Liver (tissue), 9 donors: Measurements from ENCODE around the gene THAP4. TPM values are rescaled to one million over a fixed set of nuclear protein-coding genes. Genes with fewer than 3 reads are reported as not detected.

Source experiments
- DNase-seq: peaks from one replicate; pipeline ENCODE4 v3.0.0-alpha.2; 2017; ENCODE audit warnings: low spot score
- H3K27ac ChIP-seq, 2 donors: one replicate each; pipeline ENCODE4 v1.7.0; 2013; ENCODE audit warnings: inconsistent platforms in 2 of 2, low read length in 2 of 2, control low read depth in 1 of 2, low read depth in 1 of 2, mild to moderate bottlenecking in 1 of 2
- H3K27me3 ChIP-seq, 4 donors: one replicate each; pipeline versions ENCODE4 v1.6.1 to v1.7.0; 2013; ENCODE audit warnings: low read length in 3 of 4, inconsistent platforms in 1 of 4, mild to moderate bottlenecking in 1 of 4, moderate library complexity in 1 of 4; ENCODE audit not compliant: control insufficient read depth in 4 of 4, insufficient read depth in 4 of 4
- H3K36me3 ChIP-seq, 4 donors: one replicate each; pipeline versions ENCODE4 v1.6.1 to v1.7.0; 2013; ENCODE audit warnings: low read length in 3 of 4, mild to moderate bottlenecking in 3 of 4, low read depth in 1 of 4, moderate library complexity in 1 of 4; ENCODE audit not compliant: control insufficient read depth in 4 of 4, insufficient read depth in 3 of 4
- H3K4me1 ChIP-seq, 4 donors: one replicate each; pipeline versions ENCODE4 v1.6.1 to v1.7.0; 2013; ENCODE audit warnings: low read length in 3 of 4, mild to moderate bottlenecking in 3 of 4, moderate library complexity in 1 of 4; ENCODE audit not compliant: control insufficient read depth in 4 of 4, insufficient read depth in 4 of 4
- H3K4me3 ChIP-seq, 3 donors: one replicate each; pipeline versions ENCODE4 v1.6.1 to v1.7.0; 2013; ENCODE audit warnings: low read length in 3 of 3, control low read depth in 1 of 3, low read depth in 1 of 3, mild to moderate bottlenecking in 1 of 3
- H3K9ac ChIP-seq, 2 donors: one replicate each; pipeline ENCODE4 v1.7.0; 2013; ENCODE audit warnings: low read length in 2 of 2, mild to moderate bottlenecking in 2 of 2, moderate library complexity in 2 of 2, control low read depth in 1 of 2, low read depth in 1 of 2
- H3K9me3 ChIP-seq, 4 donors: one replicate each; pipeline versions ENCODE4 v1.6.1 to v1.7.0; 2013; ENCODE audit warnings: low read length in 3 of 4; ENCODE audit not compliant: control insufficient read depth in 4 of 4
- ATF3 ChIP-seq: IDR thresholded peaks from 2 replicates; pipeline ENCODE4 v1.6.1; 2016; ENCODE audit warnings: antibody characterized with exemption
- CTCF ChIP-seq: fragments of 150-350 bp; IDR thresholded peaks from 2 replicates; pipeline ENCODE4 v1.5.1; 2017; ENCODE audit warnings: improper control_type of control experiment, low read depth, low read length; ENCODE audit not compliant: missing input control
- EGR1 ChIP-seq, 2 donors: IDR thresholded peaks; 2 replicates each; pipeline ENCODE4 v1.6.1; 2016 to 2018; ENCODE audit warnings: antibody characterized with exemption in 2 of 2, low read depth in 2 of 2
- FOXA1 ChIP-seq: IDR thresholded peaks from 2 replicates; pipeline ENCODE4 v1.6.1; 2016; ENCODE audit warnings: antibody characterized with exemption
- FOXA2 ChIP-seq: IDR thresholded peaks from 2 replicates; pipeline ENCODE4 v1.6.1; 2016; ENCODE audit warnings: antibody characterized with exemption
- JUND ChIP-seq, 2 donors: IDR thresholded peaks; 2 replicates each; pipeline ENCODE4 v1.6.1; 2016; ENCODE audit warnings: antibody characterized with exemption in 2 of 2
- MAX ChIP-seq: IDR thresholded peaks from 2 replicates; pipeline ENCODE4 v1.6.1; 2016; ENCODE audit warnings: antibody characterized with exemption
- NR2F2 ChIP-seq: IDR thresholded peaks from 2 replicates; pipeline ENCODE4 v1.6.1; 2016; ENCODE audit warnings: antibody characterized with exemption
- RAD21 ChIP-seq, 2 donors: IDR thresholded peaks; 2 replicates each; pipeline ENCODE4 v1.6.1; 2016; ENCODE audit warnings: antibody characterized with exemption in 2 of 2, mild to moderate bottlenecking in 2 of 2
- REST ChIP-seq: IDR thresholded peaks from 2 replicates; pipeline ENCODE4 v1.6.1; 2016; ENCODE audit warnings: antibody characterized with exemption, mild to moderate bottlenecking
- RXRA ChIP-seq, 2 donors: IDR thresholded peaks; 2 replicates each; pipeline ENCODE4 v1.6.1; 2017 to 2018; ENCODE audit warnings: antibody characterized with exemption in 2 of 2, mild to moderate bottlenecking in 1 of 2
- SP1 ChIP-seq: IDR thresholded peaks from 2 replicates; pipeline ENCODE4 v1.6.1; 2018; ENCODE audit warnings: antibody characterized with exemption, mild to moderate bottlenecking
- YY1 ChIP-seq: IDR thresholded peaks from 2 replicates; pipeline ENCODE4 v1.6.1; 2016; ENCODE audit warnings: antibody characterized with exemption, mild to moderate bottlenecking
- ZBTB33 ChIP-seq: IDR thresholded peaks from 2 replicates; pipeline ENCODE4 v1.6.1; 2016; ENCODE audit warnings: antibody characterized with exemption
- WGBS: extraction: QIAGEN DNeasy Blood & Tissue Kit; methylation state at CpG from one replicate; pipeline ENCODE4 v1.1.7; 2013; 5-methylcytosine and 5-hydroxymethylcytosine counted together
- polyA plus RNA-seq, 2 donors: library from polyadenylated mRNA; stranded (reverse) in 1 of 2; unstranded in 1 of 2; fragments of 200-250 nt in 1 of 2; fragments of >200 nt in 1 of 2; fragmentation: Nextera tagmentation in 1 of 2; extraction: Ambion mirVana in 1 of 2; gene quantifications; one replicate each; pipeline versions ENCODE4 v1.2.1 to v1.2.3, GENCODE V29; 2013 to 2015
- total RNA-seq, 2 donors: library from RNA; depleted of rRNA; stranded (reverse); fragments of >200 nt; gene quantifications; one replicate each; pipeline ENCODE4 v1.2.3, GENCODE V29; 2014
- donor health status: healthy.
- donor health status: healthy.
- donor health status: healthy.
- donor health status: healthy.
- donor health status: healthy.

The THAP4 gene
- total and polyA plus RNA-seq, 4 donors = 16.8 to 33.1 (median 22.7) TPM

GRCh38 chr2:241582328-241582727 lies 54.6 kb downstream of the THAP4 start:
- Histone ChIP-seq H3K36me3 (peaks cover 7 to 23% (median 15%) of the 10 kb centered on the region in 4 donors), H3K9ac (no peak overlapping the region), H3K4me1 (peaks cover 0 to 3% (median 0%) of the 10 kb centered on the region in 4 donors), H3K27me3 (no peaks in the 10 kb centered on the region), H3K27ac (no peak overlapping the region), H3K9me3 (peaks cover 0 to 13% (median 2%) of the 10 kb centered on the region in 4 donors), H3K4me3 (no peak overlapping the region)
- 97% methylated on average over 8 of the region's 8 CpGs for WGBS
- DNase-seq = no peak
- TF ChIP-seq ATF3 = no peak

- H3K36me3 ChIP-seq = peaks cover 5 to 16% (median 12%) of the 10 kb centered on the region in 4 donors
- no peak overlapping the region for H3K4me3 ChIP-seq
- no peak for DNase-seq
- H3K4me1 ChIP-seq = peaks cover 0 to 3% (median 0%) of the 10 kb centered on the region in 4 donors
- no peaks in the 10 kb centered on the region for H3K9me3 ChIP-seq
- H3K9ac ChIP-seq = no peak overlapping the region
- no peak overlapping the region for H3K27ac ChIP-seq
- no peaks in the 10 kb centered on the region for H3K27me3 ChIP-seq
- TF ChIP-seq CTCF = no peak
- TF ChIP-seq FOXA1 = no peak
- TF ChIP-seq RXRA (IDR thresholded peaks at IDR 0.05) = no peak
- no peak for TF ChIP-seq YY1
- no peak for TF ChIP-seq NR2F2
- no peak for TF ChIP-seq REST
- TF ChIP-seq JUND (IDR thresholded peaks at IDR 0.05) = no peak
- TF ChIP-seq MAX = no peak
- TF ChIP-seq SP1 = no peak
- no peak for TF ChIP-seq FOXA2
- TF ChIP-seq EGR1 (IDR thresholded peaks at IDR 0.05; ENCODE audit: low read depth in 2 of 2) = no peak
- TF ChIP-seq ATF3 = no peak
- no peak for TF ChIP-seq ZBTB33
- no peak for TF ChIP-seq RAD21 (IDR thresholded peaks at IDR 0.05)
- WGBS = 91% methylated on average over 7 of the region's 7 CpGs
Measured at GRCh38 chr2:241579281-241579680, 57.7 kb downstream of the THAP4 start.
